HT-29 (cell line): ENCODE results near the gene UBL7. TPM values are rescaled to one million over a fixed set of nuclear protein-coding genes. Genes with fewer than 3 reads are reported as not detected.

Experiments
- small RNA-seq: library from RNA; depleted of rRNA; stranded (forward); fragments of <200 nt; gene quantifications from one replicate; pipeline ENCODE3, GENCODE V24; 2014
- total RNA-seq: library from RNA; depleted of rRNA; stranded (reverse); fragments of >200 nt; shearing (Covaris generic); gene quantifications from 2 replicates; pipeline ENCODE4 v1.2.3, GENCODE V29; 2014; rRNA removed

UBL7 gene
- total RNA-seq, 1 experiment from 2014 or later, result 45.1 TPM

Small RNA genes lying within 50 kb of the gene (small RNA-seq; reads per million reads assigned to genes)
- gene MIR6881 (not detected), gene RF00591 (not detected)

Other genes starting within 250 kb of the UBL7 start
- 9.9 and 17.0 TPM in 2 replicates for gene CCDC33, start 224.8 kb downstream of the UBL7 start, total RNA-seq
- gene CYP11A1, start 93.5 kb downstream of the UBL7 start, total RNA-seq, result not detected in 2 replicates
- 1.1 and 1.3 TPM in 2 replicates for gene SEMA7A, start 27.2 kb downstream of the UBL7 start, total RNA-seq
- 4.4 and 5.1 TPM in 2 replicates for gene ARID3B, start 80.1 kb upstream of the UBL7 start, total RNA-seq
- 94.7 and 115 TPM in 2 replicates for gene CLK3, start 154.7 kb upstream of the UBL7 start, total RNA-seq
- gene EDC3, start 234.9 kb upstream of the UBL7 start, total RNA-seq, result 9.4 and 24.0 TPM in 2 replicates